OCI-LY3 (cell line): ENCODE measurements around the gene RAET1E.
"Not testable (repeated sequence)": the region's sequence is repeated elsewhere in the genome, so short reads cannot be mapped to it uniquely, and the experiment has no call there.

Source experiments
- H2AFZ ChIP-seq: fragments of 200-600, 300-600 bp; shearing (Covaris generic); 2 replicates; pipeline ENCODE4 v1.6.0; 2014; ENCODE audit warnings: antibody characterized with exemption, low read depth, low read length
- H3K27ac ChIP-seq: fragments of 200-600, 300-600 bp; sonication (generic); 2 replicates; pipeline ENCODE4 v1.5.1; 2014; ENCODE audit warnings: mild to moderate bottlenecking, low read length, moderate library complexity, mixed read lengths
- H3K27me3 ChIP-seq: fragments of 200-600, 300-600 bp; sonication (generic); 2 replicates; pipeline ENCODE4 v1.6.1; 2014; ENCODE audit warnings: low read depth, low read length, mixed read lengths
- H3K36me3 ChIP-seq: fragments of 200-600, 300-600 bp; sonication (generic); replicated peaks from 2 replicates; pipeline ENCODE3; 2014; ENCODE audit warnings: low read depth, low read length, mixed read lengths
- H3K4me1 ChIP-seq: fragments of 300-600, 200-600 bp; sonication (generic); 2 replicates; pipeline ENCODE4 v1.6.1; 2014; ENCODE audit warnings: low read length, mixed read lengths
- H3K4me2 ChIP-seq: fragments of 200-600, 300-600 bp; sonication (generic); 2 replicates; pipeline ENCODE4 v1.6.1; 2014; ENCODE audit warnings: low read length, mixed read lengths
- H3K4me3 ChIP-seq: fragments of 300-600, 200-600 bp; sonication (generic); 2 replicates; pipeline ENCODE4 v1.5.1; 2014; ENCODE audit warnings: antibody characterized with exemption, mild to moderate bottlenecking, low read length, moderate library complexity
- H3K79me2 ChIP-seq: fragments of 300-600, 200-600 bp; shearing (Covaris generic); 2 replicates; pipeline ENCODE4 v1.6.1; 2014; ENCODE audit warnings: mild to moderate bottlenecking, low read length, mixed read lengths
- H3K9ac ChIP-seq: fragments of 300-600, 200-600 bp; shearing (Covaris generic); 2 replicates; pipeline ENCODE4 v1.6.0; 2014; ENCODE audit warnings: mild to moderate bottlenecking, low read length, moderate library complexity
- H3K9me3 ChIP-seq: fragments of 200-600, 300-600 bp; shearing (Covaris generic); 2 replicates; pipeline ENCODE4 v1.6.1; 2014; ENCODE audit warnings: low read length, mixed read lengths; ENCODE audit not compliant: insufficient read depth
- H4K20me1 ChIP-seq: fragments of 200-600, 300-600 bp; sonication (generic); 2 replicates; pipeline ENCODE4 v1.6.1; 2016; ENCODE audit warnings: low read length, mixed read lengths; ENCODE audit not compliant: insufficient read depth
- EZH2phosphoT487 ChIP-seq: fragments of 200-600 bp; shearing (Covaris generic); IDR thresholded peaks from 2 replicates; pipeline ENCODE4 v1.6.1; 2018; ENCODE audit warnings: antibody characterized with exemption, mixed run types, low read depth
- TF ChIP-seq, protein P1 (sequence below): fragments of 200-600, 300-600 bp; sonication (generic); IDR thresholded peaks from 2 replicates; pipeline ENCODE4 v1.5.1; 2014; ENCODE audit warnings: antibody characterized with exemption, low read length, low read depth

Gene RAET1E

DNA sequence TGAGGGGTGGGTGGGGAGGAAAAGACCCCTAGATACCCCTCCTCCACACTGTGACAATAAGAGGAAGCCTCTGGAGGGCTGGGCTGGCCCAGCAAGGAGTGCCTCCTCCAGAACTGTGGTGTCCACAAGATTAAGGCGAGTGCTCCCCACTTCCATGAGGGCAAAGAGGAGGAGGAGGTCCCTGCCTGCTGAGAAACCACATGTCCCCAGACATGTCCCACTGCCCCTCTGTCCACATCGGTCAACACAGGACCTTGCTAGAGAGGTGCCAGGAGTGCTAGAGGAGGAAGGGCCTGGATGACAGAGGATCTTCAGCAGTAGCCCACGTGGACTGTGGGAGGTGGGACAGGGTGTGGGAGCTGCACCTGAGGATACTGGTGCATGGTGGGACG lies 21.9 kb upstream of the RAET1E start:
- H3K36me3 ChIP-seq: no peaks in the 10 kb centered on the region
- H3K9ac ChIP-seq: no peak overlapping the region
- H3K79me2 ChIP-seq: no peaks in the 10 kb centered on the region
- no peaks in the 10 kb centered on the region for H3K9me3 ChIP-seq
- no peak overlapping the region for H3K4me2 ChIP-seq
- no peak overlapping the region for H2AFZ ChIP-seq
- no peaks in the 10 kb centered on the region for H4K20me1 ChIP-seq
- H3K27ac ChIP-seq: no peak overlapping the region
- no peaks in the 10 kb centered on the region for H3K4me1 ChIP-seq
- H3K4me3 ChIP-seq: no peak overlapping the region
- H3K27me3 ChIP-seq: no peaks in the 10 kb centered on the region
- TF ChIP-seq, protein P1, sequence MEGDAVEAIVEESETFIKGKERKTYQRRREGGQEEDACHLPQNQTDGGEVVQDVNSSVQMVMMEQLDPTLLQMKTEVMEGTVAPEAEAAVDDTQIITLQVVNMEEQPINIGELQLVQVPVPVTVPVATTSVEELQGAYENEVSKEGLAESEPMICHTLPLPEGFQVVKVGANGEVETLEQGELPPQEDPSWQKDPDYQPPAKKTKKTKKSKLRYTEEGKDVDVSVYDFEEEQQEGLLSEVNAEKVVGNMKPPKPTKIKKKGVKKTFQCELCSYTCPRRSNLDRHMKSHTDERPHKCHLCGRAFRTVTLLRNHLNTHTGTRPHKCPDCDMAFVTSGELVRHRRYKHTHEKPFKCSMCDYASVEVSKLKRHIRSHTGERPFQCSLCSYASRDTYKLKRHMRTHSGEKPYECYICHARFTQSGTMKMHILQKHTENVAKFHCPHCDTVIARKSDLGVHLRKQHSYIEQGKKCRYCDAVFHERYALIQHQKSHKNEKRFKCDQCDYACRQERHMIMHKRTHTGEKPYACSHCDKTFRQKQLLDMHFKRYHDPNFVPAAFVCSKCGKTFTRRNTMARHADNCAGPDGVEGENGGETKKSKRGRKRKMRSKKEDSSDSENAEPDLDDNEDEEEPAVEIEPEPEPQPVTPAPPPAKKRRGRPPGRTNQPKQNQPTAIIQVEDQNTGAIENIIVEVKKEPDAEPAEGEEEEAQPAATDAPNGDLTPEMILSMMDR: no peak
- no peak for TF ChIP-seq EZH2phosphoT487

DNA sequence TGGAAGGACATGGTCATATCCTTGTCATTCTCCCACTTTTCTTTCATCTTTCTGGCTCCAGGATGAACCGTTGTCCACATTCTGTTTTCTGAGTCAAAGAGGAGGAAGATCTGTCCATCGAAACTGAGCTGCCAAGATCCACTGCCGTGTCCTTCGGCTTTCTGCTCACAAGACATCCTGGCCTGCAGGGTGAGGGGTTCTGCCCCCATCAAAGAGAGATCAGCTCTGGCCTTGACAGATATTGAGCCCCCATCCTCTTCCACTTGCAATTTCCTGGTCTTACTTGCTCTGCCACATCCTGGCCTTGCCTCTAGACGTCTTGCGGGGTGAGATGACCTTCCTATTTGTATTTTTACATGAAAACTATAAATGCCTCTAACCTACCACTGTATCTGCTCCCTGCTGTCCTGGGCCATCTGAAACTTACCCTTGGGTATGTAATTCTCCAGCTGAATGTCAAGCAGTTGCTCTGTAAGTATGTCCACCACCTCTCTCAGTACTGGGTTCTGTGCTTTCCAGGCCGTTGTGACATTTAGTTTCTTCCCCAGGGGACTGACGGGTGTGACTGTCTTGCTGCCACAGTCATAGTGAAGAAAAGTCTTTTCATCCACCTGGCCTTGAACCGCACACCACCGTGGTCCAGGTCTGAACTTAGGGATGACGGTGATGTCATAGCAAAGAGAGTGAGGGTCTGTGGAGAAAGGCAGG lies 21.4 kb upstream of the RAET1E start:
- H2AFZ ChIP-seq, H3K27ac ChIP-seq, H3K9ac ChIP-seq, H3K4me1 ChIP-seq, H3K79me2 ChIP-seq, H4K20me1 ChIP-seq, H3K4me2 ChIP-seq, H3K9me3 ChIP-seq, H3K36me3 ChIP-seq, H3K4me3 ChIP-seq, H3K27me3 ChIP-seq: not testable (repeated sequence)

DNA sequence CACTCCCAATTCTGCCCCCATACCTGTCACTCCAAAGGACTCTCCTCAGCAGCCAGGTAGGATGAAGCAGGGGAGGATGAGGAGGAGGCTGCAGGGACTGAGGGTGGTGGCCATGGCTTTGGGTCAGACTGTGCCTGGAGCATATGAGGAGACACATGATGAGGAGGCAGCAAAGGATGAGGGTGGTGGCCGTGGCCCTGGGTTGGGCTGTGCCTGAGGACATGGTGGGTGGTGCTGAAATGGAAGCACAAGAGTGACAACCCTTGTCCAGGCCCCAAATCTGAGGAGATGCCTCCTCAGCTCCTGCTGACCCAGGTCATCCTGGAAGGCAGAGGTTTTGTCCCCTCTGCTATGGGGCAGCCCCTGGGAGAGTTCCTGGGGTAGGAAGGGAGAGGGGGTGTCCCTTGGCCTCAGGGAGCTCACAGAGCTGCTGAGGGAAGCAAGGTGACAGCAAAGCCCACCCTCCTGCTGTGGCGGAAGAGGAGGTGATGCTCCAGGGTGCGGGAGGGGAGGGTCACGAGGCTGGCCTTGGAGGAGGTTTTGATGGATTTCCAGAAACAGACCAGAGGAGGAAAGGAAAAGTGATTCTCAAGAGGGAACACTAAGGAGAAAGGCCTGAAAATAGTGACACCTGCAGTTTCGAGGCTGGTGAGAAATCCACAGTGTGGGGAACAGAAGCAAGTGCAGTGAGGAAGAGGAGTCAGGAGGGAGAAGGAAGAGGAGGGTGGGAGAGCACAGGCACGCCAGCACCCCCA lies 20.4 kb upstream of the RAET1E start:
- Histone ChIP-seq H3K9me3 (no peaks in the 10 kb centered on the region), H3K4me2 (no peak overlapping the region), H3K9ac (no peak overlapping the region), H3K27ac (no peak overlapping the region), H3K4me3 (no peak overlapping the region), H2AFZ (no peak overlapping the region), H4K20me1 (no peaks in the 10 kb centered on the region), H3K27me3 (no peaks in the 10 kb centered on the region), H3K36me3 (no peaks in the 10 kb centered on the region), H3K79me2 (no peaks in the 10 kb centered on the region), H3K4me1 (no peaks in the 10 kb centered on the region)
- TF ChIP-seq, protein P1: no peak

DNA sequence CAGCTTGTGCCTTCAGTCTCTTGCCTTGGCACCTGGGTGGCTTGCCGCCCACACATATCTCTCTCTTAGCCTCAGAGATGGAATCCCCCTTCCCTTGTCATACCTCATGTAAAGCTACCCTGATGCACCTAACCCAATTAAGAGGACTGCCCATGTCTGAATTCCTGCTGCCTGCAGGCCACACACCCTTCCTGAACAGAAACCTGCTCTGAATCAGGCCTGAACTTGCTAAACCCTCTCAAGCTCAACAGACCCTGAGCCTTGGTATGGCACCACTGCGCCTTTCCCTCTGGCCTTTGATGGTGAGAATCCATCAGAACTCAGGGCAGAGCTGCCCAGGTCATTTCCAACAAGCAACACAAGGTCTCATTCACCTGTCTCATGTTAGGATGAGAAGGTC lies 19.8 kb upstream of the RAET1E start:
- Histone ChIP-seq H3K9me3 (no peaks in the 10 kb centered on the region), H3K79me2 (no peaks in the 10 kb centered on the region), H3K27ac (no peak overlapping the region), H3K4me3 (no peak overlapping the region), H3K27me3 (no peaks in the 10 kb centered on the region), H3K9ac (no peak overlapping the region), H3K4me1 (no peaks in the 10 kb centered on the region), H3K36me3 (no peaks in the 10 kb centered on the region), H2AFZ (no peak overlapping the region), H3K4me2 (no peak overlapping the region), H4K20me1 (no peaks in the 10 kb centered on the region)
- no peak for TF ChIP-seq EZH2phosphoT487
- TF ChIP-seq, protein P1: no peak
